KOPT-K1 (cell line): Measurements from ENCODE around the gene RCAN3.
"Not testable (repeated sequence)": the region's sequence is repeated elsewhere in the genome, so short reads cannot be mapped to it uniquely, and the experiment has no call there.

Experiments used
- H3K27ac ChIP-seq: fragments of 200-600 bp; sonication (generic); 2 replicates; pipeline ENCODE4 v1.5.1; 2016; ENCODE audit warnings: antibody characterized with exemption, mild to moderate bottlenecking, low read depth, low read length; ENCODE audit not compliant: poor library complexity, severe bottlenecking
- H3K36me3 ChIP-seq: fragments of 200-600 bp; sonication (generic); 2 replicates; pipeline ENCODE4 v1.5.1; 2017; ENCODE audit warnings: antibody characterized with exemption, mild to moderate bottlenecking, low read length, moderate library complexity; ENCODE audit not compliant: insufficient read depth
- H3K9me3 ChIP-seq: fragments of 200-600 bp; sonication (generic); 2 replicates; pipeline ENCODE4 v1.5.1; 2017; ENCODE audit warnings: antibody characterized with exemption, low read length, mild to moderate bottlenecking; ENCODE audit not compliant: insufficient read depth, poor library complexity, severe bottlenecking

The RCAN3 gene

DNA sequence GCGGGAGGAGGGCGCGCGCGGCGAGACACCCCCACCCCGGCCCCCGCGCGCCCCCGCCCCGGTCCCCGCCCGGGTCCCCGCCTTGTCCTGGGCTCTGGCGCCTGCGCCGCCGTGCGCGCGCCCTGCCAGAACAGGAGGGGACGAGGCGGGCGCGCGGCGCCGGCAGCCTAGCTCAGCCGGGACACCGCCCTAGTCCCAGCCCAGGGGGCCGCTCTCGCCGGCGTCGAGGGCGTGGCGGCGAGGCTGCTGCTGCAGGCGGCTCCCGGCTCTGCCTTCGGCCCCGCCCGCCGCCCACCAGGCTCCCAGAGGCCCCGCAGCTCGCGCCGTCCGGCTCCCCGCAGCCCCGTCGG lies at the start of gene RCAN3:
RCAN3 (plus strand) TSS at position 128 of the 350 bp plus-strand sequence. CDS start 11,537 bp downstream, outside the sequence.
- Histone ChIP-seq H3K9me3 (no peaks in the 10 kb centered on the region), H3K36me3 (no peaks in the 10 kb centered on the region), H3K27ac (peak within 1 kb of the TSS; percentile 83)

DNA sequence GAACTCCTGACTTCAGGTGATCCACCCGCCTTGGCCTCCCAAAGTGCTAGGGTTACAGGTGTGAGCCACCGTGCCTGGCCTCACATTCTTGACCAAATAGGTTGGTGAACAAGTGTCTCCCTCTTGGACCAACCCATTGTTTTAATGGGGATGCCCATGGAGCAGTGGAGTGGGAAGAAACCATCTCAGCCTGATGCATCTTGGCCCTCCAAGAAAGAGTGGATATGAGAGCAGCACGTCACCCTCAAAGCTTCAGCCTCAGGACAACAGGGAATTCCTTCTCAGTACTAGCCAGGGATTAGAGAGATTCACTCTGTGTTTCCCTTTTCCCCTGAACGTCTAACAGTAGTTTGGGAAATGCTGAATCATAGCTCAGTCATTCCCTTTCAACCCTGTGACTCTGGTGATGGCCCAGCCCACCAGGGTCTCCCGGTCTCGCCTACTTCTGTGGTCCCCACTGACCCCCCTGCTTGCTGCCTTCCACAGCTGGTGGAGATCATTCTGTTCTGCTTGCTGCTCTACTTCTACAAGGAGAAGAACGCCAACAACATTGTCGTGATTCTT lies 49.6 kb upstream of the RCAN3 start:
- H3K9me3 ChIP-seq, result no peaks in the 10 kb centered on the region
- H3K27ac ChIP-seq, result no peak overlapping the region
- peaks cover 16% of the 10 kb centered on the region for H3K36me3 ChIP-seq

DNA sequence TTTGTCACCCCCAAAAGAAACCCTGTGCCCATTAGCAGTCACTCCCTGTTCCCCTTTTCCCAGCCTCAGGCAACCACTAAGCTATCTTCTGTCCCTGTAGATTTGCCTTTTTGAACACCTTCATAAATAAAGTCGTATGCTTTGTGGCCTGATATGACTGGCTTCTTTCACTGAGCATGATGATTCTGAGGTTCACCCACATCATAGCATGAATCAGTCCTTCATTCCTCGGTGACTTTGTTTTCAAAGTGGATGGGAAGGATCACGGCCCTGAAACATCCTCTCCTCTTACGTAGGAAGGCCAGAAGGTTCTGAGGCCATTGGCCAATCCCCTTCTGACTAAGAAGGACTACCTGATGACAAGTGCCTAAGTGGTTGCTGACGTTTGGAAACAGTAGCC lies 48.0 kb upstream of the RCAN3 start:
- H3K27ac ChIP-seq, result no peak overlapping the region
- no peaks in the 10 kb centered on the region for H3K9me3 ChIP-seq
- H3K36me3 ChIP-seq, result peaks cover 12% of the 10 kb centered on the region

DNA sequence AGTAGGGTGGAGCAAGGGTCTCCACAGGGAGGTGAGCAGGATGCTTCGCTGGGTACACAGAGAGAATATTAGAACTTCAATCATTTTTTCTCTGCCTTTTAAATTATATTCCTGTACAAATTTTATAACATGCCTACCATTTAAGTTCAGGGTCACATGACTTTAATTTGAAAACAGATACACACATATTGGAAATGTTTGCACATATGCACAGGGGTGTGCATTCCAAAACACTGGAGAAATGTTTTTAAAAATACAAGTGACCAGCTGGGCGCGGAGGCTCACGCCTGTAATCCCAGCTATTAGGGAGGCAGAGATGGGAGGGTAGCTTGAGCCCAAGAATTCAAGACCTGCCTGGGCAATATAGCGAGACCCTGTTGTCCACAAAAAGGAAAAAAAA lies 47.4 kb upstream of the RCAN3 start:
- Histone ChIP-seq H3K9me3 (no peaks in the 10 kb centered on the region), H3K27ac (no peak overlapping the region), H3K36me3 (peaks cover 8% of the 10 kb centered on the region; the same call in 1 of the 2 replicates)

DNA sequence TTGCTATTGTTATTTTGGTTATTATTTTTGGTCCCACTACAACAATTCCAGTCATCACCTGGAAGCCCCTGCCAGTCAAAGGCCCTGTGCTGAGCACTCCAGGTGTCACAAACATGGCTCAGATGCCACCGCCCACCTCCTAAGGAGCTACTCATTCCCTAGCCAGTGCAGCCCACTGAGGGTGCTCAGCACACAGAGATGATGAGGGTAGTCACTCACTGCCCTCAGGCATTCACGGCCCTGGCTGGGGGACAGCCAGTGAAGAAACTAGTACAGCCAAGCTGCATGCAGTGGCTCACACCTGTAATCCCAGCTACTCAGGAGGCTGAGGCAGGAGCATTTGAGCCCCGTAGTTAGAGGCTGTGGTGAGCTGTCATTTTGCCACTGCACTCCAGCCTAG lies 44.8 kb upstream of the RCAN3 start:
- no peak overlapping the region for H3K27ac ChIP-seq
- peaks cover 4% of the 10 kb centered on the region; the same call in 1 of the 2 replicates for H3K36me3 ChIP-seq
- no peaks in the 10 kb centered on the region for H3K9me3 ChIP-seq

DNA sequence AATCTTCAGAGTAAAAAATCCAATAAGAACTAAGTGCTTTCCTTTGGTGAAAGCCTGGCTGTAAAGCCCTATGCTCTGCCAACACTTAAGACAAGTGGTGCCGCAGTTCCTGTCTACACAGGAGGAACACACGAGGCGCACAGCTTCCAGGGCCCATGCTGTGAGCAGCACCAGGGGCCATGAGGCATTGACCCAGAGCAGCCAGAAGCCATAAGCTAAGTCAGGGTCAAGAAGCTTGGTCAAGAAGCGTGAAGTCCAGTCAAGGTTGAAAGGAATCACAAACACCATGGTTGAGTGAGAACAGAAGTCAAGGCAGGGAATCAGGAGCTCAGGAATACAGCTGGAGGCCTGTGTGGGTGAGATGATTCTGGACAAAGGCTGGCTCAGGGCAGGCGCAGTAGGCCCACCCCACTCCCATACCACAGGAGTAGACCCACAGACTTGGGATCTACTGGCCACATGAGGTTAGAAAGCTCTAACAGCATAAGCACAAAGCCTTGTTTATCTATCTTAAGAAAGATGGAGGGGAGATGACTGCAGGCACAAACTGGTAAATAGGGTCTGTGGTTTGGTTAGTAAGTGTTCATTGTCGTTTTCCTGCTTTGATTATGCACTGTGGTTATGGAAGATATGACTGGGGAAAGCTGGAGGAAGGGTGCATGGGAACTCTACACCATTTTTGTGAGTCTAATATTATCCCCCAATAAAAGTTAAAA lies 42.9 kb upstream of the RCAN3 start:
- Histone ChIP-seq H3K27ac (no peak overlapping the region), H3K36me3 (peaks cover 4% of the 10 kb centered on the region; the same call in 1 of the 2 replicates), H3K9me3 (no peaks in the 10 kb centered on the region)

DNA sequence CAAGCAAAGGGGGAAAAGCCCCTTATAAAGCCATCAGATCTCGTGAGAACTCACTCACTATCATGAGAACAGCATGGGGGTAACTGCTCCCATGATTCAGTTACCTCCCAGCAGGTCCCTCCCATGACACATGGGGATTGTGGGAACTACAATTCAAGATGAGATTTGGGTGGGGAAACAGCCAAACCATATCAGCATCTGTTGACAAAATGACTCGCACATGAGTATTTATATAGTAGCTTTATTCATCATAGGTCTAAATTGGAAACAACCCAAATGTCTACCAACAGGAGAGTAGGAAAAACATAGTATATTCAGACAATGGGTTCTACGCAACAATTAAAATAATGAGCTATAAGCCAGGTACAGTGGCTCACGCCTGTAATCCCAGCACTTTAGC lies 40.5 kb upstream of the RCAN3 start:
- H3K9me3 ChIP-seq, H3K36me3 ChIP-seq, H3K27ac ChIP-seq: not testable (repeated sequence)

DNA sequence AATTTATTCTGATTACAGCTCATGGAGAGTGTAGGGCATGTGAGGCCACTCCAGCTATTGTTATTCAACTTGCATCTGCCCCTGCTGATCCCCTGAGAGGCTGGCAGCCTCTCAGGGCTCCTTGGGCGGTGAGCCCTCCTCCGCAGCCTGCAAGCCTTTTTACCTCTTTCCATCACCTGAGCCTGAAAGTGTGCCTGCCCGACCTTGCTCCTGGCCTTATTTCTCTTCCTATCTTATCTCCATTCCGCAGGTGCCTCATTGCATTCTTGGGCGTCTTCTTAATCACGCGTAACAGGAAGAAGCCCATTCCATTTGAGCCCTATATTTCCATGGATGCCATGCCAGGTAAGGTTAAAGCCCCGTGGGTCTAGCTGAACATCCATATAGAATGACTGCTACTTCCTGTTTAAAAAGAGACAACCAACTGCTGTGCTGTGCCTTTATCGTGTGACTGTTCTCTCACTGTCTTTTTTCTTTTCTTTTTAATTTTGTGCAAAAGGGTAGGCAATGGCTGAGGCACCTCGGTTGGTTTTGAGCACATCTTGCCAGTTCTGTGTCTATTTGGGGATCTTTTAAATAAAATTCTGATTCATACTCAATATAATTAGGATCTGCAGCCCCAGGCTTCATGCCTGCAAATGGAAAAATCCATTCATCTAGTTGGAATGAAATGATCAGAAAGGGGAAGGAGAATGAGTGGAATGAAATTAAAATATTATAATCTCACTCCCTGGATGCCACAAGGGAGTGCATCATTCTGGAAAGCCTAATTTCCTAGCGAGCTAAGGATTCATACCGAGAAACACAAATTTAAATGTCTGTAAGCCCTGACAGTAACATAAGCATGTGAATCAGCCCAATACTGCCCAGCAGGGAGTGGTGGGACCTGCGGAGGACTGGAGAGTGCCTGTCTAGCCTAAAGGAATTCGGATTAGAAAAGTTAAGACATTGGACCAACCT lies 38.6 kb upstream of the RCAN3 start:
- Histone ChIP-seq H3K27ac (no peak overlapping the region), H3K36me3 (no peaks in the 10 kb centered on the region), H3K9me3 (no peaks in the 10 kb centered on the region)

DNA sequence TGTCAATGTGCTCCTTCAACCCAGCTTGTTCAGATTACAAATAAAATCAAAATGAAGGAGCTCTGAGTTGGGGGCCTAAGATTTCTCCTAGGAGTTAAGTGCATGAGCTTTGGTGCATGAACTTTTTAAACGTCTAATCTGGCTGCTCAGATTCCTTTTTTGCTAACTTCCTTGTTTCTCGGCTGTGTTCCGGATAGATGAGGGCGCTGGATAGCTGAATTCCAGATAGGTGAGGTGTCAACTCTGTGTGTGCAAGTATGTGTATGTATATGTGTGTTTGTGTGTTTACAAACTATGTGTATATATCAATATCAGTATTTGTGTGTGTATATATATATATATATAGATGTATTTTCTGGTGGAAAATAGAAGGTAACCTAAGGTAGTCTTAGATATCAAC lies 37.5 kb upstream of the RCAN3 start:
- Histone ChIP-seq H3K27ac (no peak overlapping the region), H3K9me3 (no peaks in the 10 kb centered on the region), H3K36me3 (no peaks in the 10 kb centered on the region)

DNA sequence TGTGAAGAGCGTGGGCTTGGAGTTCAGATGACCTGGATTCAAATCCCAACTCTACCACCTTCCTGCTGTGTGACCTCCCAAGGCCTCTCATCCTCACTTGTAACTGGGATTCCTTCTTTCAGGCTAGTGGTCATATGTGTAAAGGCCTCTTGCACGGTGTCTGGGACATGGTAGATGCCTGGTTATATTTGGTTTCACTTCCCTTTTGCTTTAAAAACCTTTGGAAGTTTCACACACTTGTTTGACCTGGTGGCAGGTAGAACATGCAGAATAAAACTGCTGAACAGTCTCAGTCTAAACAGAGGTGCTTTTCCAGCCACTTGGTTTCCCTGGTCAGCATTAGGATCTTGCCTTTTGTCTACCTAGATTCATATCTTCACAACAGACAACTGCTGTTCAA lies 37.0 kb upstream of the RCAN3 start:
- Histone ChIP-seq H3K36me3 (no peaks in the 10 kb centered on the region), H3K9me3 (no peaks in the 10 kb centered on the region), H3K27ac (no peak overlapping the region)

DNA sequence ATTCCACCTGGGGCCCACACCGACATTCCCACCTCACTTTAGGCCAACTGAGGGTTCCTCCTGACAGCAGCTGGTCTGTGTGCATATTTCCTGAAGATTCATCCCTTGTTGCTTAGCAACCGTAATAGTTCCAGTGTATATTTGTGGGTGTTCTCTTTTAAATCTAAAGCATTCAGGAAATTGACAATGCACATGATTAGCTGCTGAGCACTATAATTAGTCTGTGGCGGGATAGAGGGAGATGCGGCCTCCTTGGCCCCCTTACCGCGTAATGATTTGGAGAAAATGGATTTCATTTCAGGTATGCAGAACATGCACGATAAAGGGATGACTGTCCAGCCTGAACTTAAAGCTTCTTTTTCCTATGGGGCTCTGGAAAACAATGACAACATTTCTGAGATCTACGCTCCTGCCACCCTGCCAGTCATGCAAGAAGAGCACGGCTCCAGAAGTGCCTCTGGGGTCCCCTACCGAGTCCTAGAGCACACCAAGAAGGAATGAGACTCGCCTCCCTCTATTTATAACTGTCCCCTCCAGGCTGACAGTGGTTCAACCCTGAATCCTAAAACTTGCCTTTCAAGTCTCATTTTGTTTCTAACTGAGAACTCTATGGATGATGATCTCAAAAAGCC lies 33.8 kb upstream of the RCAN3 start:
- Histone ChIP-seq H3K27ac (no peak overlapping the region), H3K36me3 (no peaks in the 10 kb centered on the region), H3K9me3 (no peaks in the 10 kb centered on the region)

DNA sequence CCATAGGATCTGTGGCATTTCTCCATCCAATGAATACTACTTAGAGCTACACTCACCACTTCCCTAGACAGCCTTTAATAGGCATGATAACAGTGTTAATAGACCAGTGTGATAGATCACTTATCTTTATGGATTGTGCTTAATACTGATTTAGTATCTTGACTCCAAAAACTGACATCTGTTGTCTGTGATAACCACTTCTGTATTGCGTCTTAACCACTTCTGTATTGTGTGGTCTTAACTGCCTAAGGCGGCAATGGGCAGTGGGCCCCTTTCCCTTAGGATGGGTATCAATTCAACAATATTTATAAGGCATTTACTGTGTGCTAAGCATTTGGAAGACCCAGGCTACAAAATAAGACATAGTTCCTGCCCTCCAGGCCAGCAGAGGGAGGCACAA lies 32.0 kb upstream of the RCAN3 start:
- Histone ChIP-seq H3K36me3 (no peaks in the 10 kb centered on the region), H3K9me3 (no peaks in the 10 kb centered on the region), H3K27ac (no peak overlapping the region)

DNA sequence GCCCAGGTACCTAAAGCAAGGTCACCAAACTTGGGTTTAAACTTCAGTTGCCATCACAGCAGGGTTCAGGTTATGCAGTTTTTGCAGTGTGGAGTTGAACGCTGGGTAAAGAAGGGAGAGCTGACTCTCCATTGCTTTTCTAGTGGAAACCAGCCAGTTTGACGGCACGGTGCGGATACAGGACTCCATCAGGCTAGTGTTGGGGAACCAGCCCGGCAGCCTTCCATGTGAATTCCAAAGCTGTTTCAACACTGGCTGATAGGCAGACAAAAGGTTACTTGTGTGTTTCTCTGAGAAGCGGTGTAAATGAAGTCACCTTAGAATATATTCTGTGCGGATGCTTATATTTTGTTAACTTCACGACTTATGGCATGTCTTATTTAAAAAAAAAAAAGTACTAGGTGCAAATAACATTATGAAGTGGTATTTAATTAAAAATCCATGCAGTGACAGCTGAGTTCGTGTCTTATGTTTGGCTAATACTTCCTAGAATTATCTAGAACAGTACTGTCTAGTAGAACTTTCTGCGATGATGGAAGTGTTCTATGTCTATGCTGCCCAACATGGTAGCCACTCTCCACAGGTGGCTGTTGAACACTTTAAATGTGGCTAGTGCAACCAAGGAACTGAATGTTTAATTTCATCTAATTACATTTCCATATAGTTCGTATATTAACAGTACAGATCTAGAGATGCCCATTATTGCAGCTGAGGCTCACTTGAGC lies 29.9 kb upstream of the RCAN3 start:
- H3K36me3 ChIP-seq, result no peaks in the 10 kb centered on the region
- H3K27ac ChIP-seq, result no peak overlapping the region
- H3K9me3 ChIP-seq, result no peaks in the 10 kb centered on the region

DNA sequence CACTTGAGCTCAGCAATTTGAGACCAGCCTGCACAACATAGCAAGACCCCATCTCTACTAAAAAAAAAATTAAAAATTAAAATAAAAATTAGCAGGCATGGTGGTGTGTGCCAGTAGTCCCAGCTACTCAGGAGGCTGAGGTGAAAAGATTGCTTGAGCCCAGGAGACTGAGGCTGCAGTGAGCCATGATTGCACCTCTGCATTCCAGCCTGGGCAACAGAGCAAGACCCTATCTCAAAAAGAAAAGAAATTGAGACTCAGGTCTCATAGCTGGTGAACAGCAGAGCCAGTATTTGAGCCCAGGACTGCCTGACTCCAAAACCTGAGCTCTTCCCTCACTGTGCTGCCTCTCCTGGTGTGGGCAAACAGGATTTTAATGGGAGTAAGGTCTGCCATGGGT lies 28.4 kb upstream of the RCAN3 start:
- H3K36me3 ChIP-seq, result no peaks in the 10 kb centered on the region
- H3K9me3 ChIP-seq, result no peaks in the 10 kb centered on the region
- no peak overlapping the region for H3K27ac ChIP-seq
